OCI-LY7 (cell line): ENCODE data around the gene IQGAP3. TPM values are rescaled to one million over a fixed set of nuclear protein-coding genes. Genes with fewer than 3 reads are reported as not detected.

Source experiments
- BruUV-seq: library from RNA; stranded (reverse); fragments of 400-500 nt; replicated peaks from 2 replicates; lab custom pipeline; 2021; lab: Mats Ljungman, UMichigan
- CTCF ChIA-PET: fragments of 300-600 bp; sonication (Branson Sonifier 250); formaldehyde crosslinking; loops from one replicate; lab custom pipeline; 2022; ENCODE audit warnings: antibody characterized with exemption; ENCODE audit not compliant: unreplicated experiment; lab: Charles Lee
- POLR2A ChIA-PET: fragments of 300-600 bp; sonication (Branson Sonifier 250); formaldehyde crosslinking; loops from one replicate; lab custom pipeline; 2022; ENCODE audit warnings: antibody characterized with exemption; lab: Charles Lee
- DNase-seq: peaks from one replicate; pipeline ENCODE4 v3.0.0-alpha.2; 2015; ENCODE audit warnings: low spot score
- H2AFZ ChIP-seq: fragments of 200-600 bp; sonication (generic), shearing (Covaris generic); 2 replicates; pipeline ENCODE4 v1.6.1; 2014; ENCODE audit warnings: mild to moderate bottlenecking, antibody characterized with exemption, low read length, moderate library complexity
- H3K27ac ChIP-seq: fragments of 200-600 bp; sonication (generic); 2 replicates; pipeline ENCODE4 v1.5.1; 2014; ENCODE audit warnings: mixed run types, low read depth, mild to moderate bottlenecking, moderate library complexity, low read length, inconsistent platforms; ENCODE audit not compliant: poor library complexity, severe bottlenecking
- H3K36me3 ChIP-seq: fragments of 200-600 bp; sonication (generic); 2 replicates; pipeline ENCODE4 v1.6.1; 2014; ENCODE audit warnings: mild to moderate bottlenecking, antibody characterized with exemption, low read length, moderate library complexity, mixed read lengths; ENCODE audit not compliant: insufficient read depth
- H3K4me1 ChIP-seq: fragments of 200-600 bp; sonication (generic); 2 replicates; pipeline ENCODE4 v1.5.1; 2014; ENCODE audit warnings: mild to moderate bottlenecking, low read length; ENCODE audit not compliant: insufficient read depth, poor library complexity, severe bottlenecking
- H3K4me2 ChIP-seq: fragments of 200-600 bp; sonication (generic); 2 replicates; pipeline ENCODE4 v1.6.1; 2014; ENCODE audit warnings: mild to moderate bottlenecking, low read length
- H3K4me3 ChIP-seq: fragments of 200-600 bp; sonication (generic); 2 replicates; pipeline ENCODE4 v1.5.1; 2014; ENCODE audit warnings: mild to moderate bottlenecking, low read depth, low read length; ENCODE audit not compliant: poor library complexity, severe bottlenecking
- H3K79me2 ChIP-seq: fragments of 200-600 bp; sonication (generic); 2 replicates; pipeline ENCODE4 v1.6.1; 2016; ENCODE audit warnings: low read depth, mild to moderate bottlenecking, low read length, moderate library complexity, mixed read lengths; ENCODE audit not compliant: insufficient read depth
- H3K9me2 ChIP-seq: fragments of 200-600 bp; sonication (generic); 2 replicates; pipeline ENCODE4 v1.6.1; 2016; ENCODE audit warnings: mild to moderate bottlenecking, low read length, mixed read lengths; ENCODE audit not compliant: insufficient read depth
- H3K9me3 ChIP-seq: fragments of 200-600 bp; sonication (generic); 2 replicates; pipeline ENCODE4 v1.6.1; 2014; ENCODE audit warnings: mild to moderate bottlenecking, mixed run types, low read length, mixed read lengths
- H4K20me1 ChIP-seq: fragments of 200-600 bp; sonication (generic); 2 replicates; pipeline ENCODE4 v1.6.1; 2014; ENCODE audit warnings: mild to moderate bottlenecking, antibody characterized with exemption, low read length, moderate library complexity, mixed read lengths; ENCODE audit not compliant: insufficient read depth
- CTCF ChIP-seq: fragments of 200-600 bp; sonication (generic); conservative IDR thresholded peaks from 2 replicates; pipeline ENCODE4 v1.5.1; 2014; ENCODE audit warnings: mild to moderate bottlenecking, antibody characterized with exemption, low read length, moderate library complexity, mixed read lengths
- EZH2phosphoT487 ChIP-seq: fragments of 200-600 bp; sonication (generic); IDR thresholded peaks from 2 replicates; pipeline ENCODE4 v1.6.1; 2018; ENCODE audit warnings: low read depth, borderline replicate concordance, mild to moderate bottlenecking, mixed run types, antibody characterized with exemption, low read length, moderate library complexity, mixed read lengths
- intact Hi-C: fragments of 100-400 bp; cut with micrococcal nuclease; formaldehyde crosslinking; loops from one replicate; pipeline ENCODE4 v1.10.0; 2022; ENCODE audit not compliant: unreplicated experiment
- total RNA-seq, 2 experiments: library from RNA; depleted of rRNA in 1 of 2; stranded (reverse); fragments of >200 nt in 1 of 2; shearing (Covaris generic) in 1 of 2; gene quantifications; 2 replicates each; pipeline ENCODE4 v1.2.3, GENCODE V29; 2014 to 2022

Gene IQGAP3
- total RNA-seq, 2 experiments from 2014 or later: 22.4 to 28.7 TPM

GRCh38 chr1:156510709-156511108 lies 61.7 kb downstream of the IQGAP3 start:
- Histone ChIP-seq H3K9me2 (no peaks in the 10 kb centered on the region), H2AFZ (no peak overlapping the region), H3K27ac (no peak overlapping the region), H4K20me1 (no peaks in the 10 kb centered on the region), H3K79me2 (peaks cover 11% of the 10 kb centered on the region; the same call in 1 of the 2 replicates), H3K36me3 (no peaks in the 10 kb centered on the region), H3K9me3 (no peaks in the 10 kb centered on the region), H3K4me3 (no peak overlapping the region), H3K4me1 (peaks cover 38% of the 10 kb centered on the region), H3K4me2 (no peak overlapping the region)
- no TSS peak for BruUV-seq
- no peak for DNase-seq
- TF ChIP-seq CTCF: no peak
- no peak for TF ChIP-seq EZH2phosphoT487
- CTCF ChIA-PET: no interaction called here
- intact Hi-C loops: no loop called here
- POLR2A ChIA-PET: no interaction called here

- Histone ChIP-seq H3K9me2 (no peaks in the 10 kb centered on the region), H3K4me1 (peaks cover 45% of the 10 kb centered on the region), H2AFZ (no peak overlapping the region), H4K20me1 (no peaks in the 10 kb centered on the region), H3K27ac (no peak overlapping the region), H3K36me3 (no peaks in the 10 kb centered on the region), H3K4me3 (no peak overlapping the region), H3K4me2 (no peak overlapping the region), H3K9me3 (no peaks in the 10 kb centered on the region), H3K79me2 (peaks cover 11% of the 10 kb centered on the region; the same call in 1 of the 2 replicates)
- ChIA-PET CTCF (no interaction called here), POLR2A (interaction anchor here (2.1 kb wide), 1 partner anchor 52 kb away, joined by 6 read pairs; no protein-coding TSS in a partner anchor)
- DNase-seq: no peak
- BruUV-seq: no TSS peak
- intact Hi-C loops: loop anchor here (10.0 kb wide), 1 partner anchor 245 kb away; the partner anchor contains the start of gene HDGF
- no peak for TF ChIP-seq CTCF
- no peak for TF ChIP-seq EZH2phosphoT487
These were observed 62.8 kb downstream of the IQGAP3 start for GRCh38 chr1:156509424-156510034.

GRCh38 chr1:156508955-156509234 lies 63.5 kb downstream of the IQGAP3 start:
- Histone ChIP-seq H3K79me2 (peaks cover 11% of the 10 kb centered on the region; the same call in 1 of the 2 replicates), H2AFZ (peak overlapping the region; percentile 42; the same call in 1 of the 2 replicates), H3K9me2 (no peaks in the 10 kb centered on the region), H4K20me1 (no peaks in the 10 kb centered on the region), H3K4me3 (no peak overlapping the region), H3K4me1 (peaks cover 51% of the 10 kb centered on the region), H3K36me3 (no peaks in the 10 kb centered on the region), H3K9me3 (no peaks in the 10 kb centered on the region), H3K27ac (no peak overlapping the region), H3K4me2 (no peak overlapping the region)
- DNase-seq: no peak
- intact Hi-C loops: loop anchor here (10.0 kb wide), 1 partner anchor 246 kb away; the partner anchor contains the start of gene HDGF
- POLR2A ChIA-PET: interaction anchor here (0.8 to 2.1 kb wide), 4 partner anchors 12 to 51 kb away, joined by 4 to 11 read pairs (median 6); no protein-coding TSS in a partner anchor
- BruUV-seq: no TSS peak
- TF ChIP-seq CTCF (no peak), EZH2phosphoT487 (no peak)
- CTCF ChIA-PET: interaction anchor here (1.0 to 1.3 kb wide), 2 partner anchors 15 to 22 kb away, joined by 3 to 4 read pairs; no protein-coding TSS in a partner anchor
